Fibroblast of lung (primary cell): ENCODE measurements around the gene CHST1.

ENCODE experiments used
- EZH2 ChIP-seq: IDR thresholded peaks from 2 replicates; pipeline ENCODE4 v1.5.1; 2012; ENCODE audit warnings: low read length, control low read depth, mild to moderate bottlenecking; ENCODE audit errors: missing control alignments
- TF ChIP-seq, protein P1 (sequence below), 2 donors: IDR thresholded peaks in 1 of 2; conservative IDR thresholded peaks in 1 of 2; 1 replicate in 1 of 2; 2 replicates in 1 of 2; pipeline ENCODE4 v1.5.1; 2011 to 2012; ENCODE audit warnings: low read length in 2 of 2, control low read depth in 1 of 2, inconsistent platforms in 1 of 2, low read depth in 1 of 2, mild to moderate bottlenecking in 1 of 2

DNA sequence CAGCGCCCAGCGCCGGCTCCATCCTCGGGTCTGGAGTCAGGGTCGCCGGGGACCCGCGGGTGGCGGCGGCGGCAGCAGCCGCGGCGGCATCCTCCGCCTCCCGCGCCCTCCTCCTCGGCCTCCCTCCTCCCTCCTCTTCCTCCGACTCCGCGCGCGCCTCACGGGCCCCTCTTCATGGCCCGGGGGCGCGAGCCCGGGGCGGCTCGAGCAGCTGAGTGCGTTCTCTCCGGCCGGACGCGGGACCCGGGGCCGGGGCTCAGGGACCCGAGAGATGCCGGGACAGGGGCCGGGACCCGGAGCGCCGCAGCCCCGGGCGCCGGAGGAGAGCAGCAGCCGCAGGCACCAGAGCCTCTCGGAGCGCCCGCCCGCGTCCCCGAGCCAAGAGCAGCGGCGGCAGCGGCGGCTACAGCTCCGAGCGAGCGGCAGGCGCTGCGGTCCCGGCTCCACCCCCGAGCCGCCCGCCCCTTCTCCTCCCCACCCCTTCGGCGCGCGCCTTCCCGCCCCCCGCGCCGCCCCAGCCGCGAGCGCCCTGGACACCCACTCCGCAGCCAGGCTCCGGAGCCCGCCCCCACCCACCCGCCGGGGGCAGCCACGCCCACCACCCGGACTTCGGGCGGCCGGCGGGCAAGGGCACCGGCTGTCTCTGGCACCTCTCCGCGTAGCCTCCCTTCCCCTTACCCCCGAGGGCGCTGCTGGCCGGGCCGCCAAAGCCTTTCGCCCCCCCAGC is at the start of gene CHST1:
- TF ChIP-seq, protein P1, sequence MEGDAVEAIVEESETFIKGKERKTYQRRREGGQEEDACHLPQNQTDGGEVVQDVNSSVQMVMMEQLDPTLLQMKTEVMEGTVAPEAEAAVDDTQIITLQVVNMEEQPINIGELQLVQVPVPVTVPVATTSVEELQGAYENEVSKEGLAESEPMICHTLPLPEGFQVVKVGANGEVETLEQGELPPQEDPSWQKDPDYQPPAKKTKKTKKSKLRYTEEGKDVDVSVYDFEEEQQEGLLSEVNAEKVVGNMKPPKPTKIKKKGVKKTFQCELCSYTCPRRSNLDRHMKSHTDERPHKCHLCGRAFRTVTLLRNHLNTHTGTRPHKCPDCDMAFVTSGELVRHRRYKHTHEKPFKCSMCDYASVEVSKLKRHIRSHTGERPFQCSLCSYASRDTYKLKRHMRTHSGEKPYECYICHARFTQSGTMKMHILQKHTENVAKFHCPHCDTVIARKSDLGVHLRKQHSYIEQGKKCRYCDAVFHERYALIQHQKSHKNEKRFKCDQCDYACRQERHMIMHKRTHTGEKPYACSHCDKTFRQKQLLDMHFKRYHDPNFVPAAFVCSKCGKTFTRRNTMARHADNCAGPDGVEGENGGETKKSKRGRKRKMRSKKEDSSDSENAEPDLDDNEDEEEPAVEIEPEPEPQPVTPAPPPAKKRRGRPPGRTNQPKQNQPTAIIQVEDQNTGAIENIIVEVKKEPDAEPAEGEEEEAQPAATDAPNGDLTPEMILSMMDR (conservative IDR thresholded peaks at IDR 0.05 in 1 of 2, IDR thresholded peaks at IDR 0.05 in 1 of 2; ENCODE audit: low read depth in 1 of 2, low read length in 2 of 2), result no peak
- TF ChIP-seq EZH2, result peak; percentile 17
